ENCODE data around the gene TMEM59L. TPM values are rescaled to one million over a fixed set of nuclear protein-coding genes. Genes with fewer than 3 reads are reported as not detected.
A peak's percentile ranks its signal among the peaks of the same experiment; 100 is the strongest.

TMEM59L gene
- total and polyA plus RNA-seq, 8 donors: 0.56 to 8.9 (median 1.2) TPM

GRCh38 chr19:18603958-18604819 is 8.5 kb upstream of the TMEM59L start:
- TF ChIP-seq CTCF (IDR thresholded peaks at IDR 0.05): no peak
- H3K4me3 ChIP-seq: no peak overlapping the region
- peak in 1 of 6 donors; percentile 37 for DNase-seq
- H3K9me3 ChIP-seq: no peaks in the 10 kb centered on the region
- WGBS, 2 donors: 17 to 19% methylated on average over 22 to 26 of the region's 26 CpGs
- no peaks in the 10 kb centered on the region for H3K36me3 ChIP-seq
- H3K4me1 ChIP-seq: peaks cover 0 to 5% (median 0%) of the 10 kb centered on the region in 3 donors
- H3K27me3 ChIP-seq: peaks cover 0 to 18% (median 5%) of the 10 kb centered on the region in 4 donors
- no peak overlapping the region for H3K27ac ChIP-seq
- no peak for ATAC-seq
- no peak for FAIRE-seq
- intact Hi-C loops (cut with DNase I): no loop called here

- ATAC-seq (no peak), FAIRE-seq (no peak)
- peaks cover 0 to 24% (median 5%) of the 10 kb centered on the region in 4 donors for H3K27me3 ChIP-seq
Measured at GRCh38 chr19:18604820-18605159, 7.9 kb upstream of the TMEM59L start.

GRCh38 chr19:18605196-18605545 is 7.5 kb upstream of the TMEM59L start:
- no peak for FAIRE-seq
- Histone ChIP-seq H3K27me3 (peaks cover 0 to 28% (median 5%) of the 10 kb centered on the region in 4 donors), H3K4me1 (peaks cover 0 to 5% (median 0%) of the 10 kb centered on the region in 3 donors), H3K9me3 (no peaks in the 10 kb centered on the region), H3K27ac (no peak overlapping the region), H3K4me3 (no peak overlapping the region), H3K36me3 (no peaks in the 10 kb centered on the region)
- no peak for ATAC-seq
- DNase-seq: no peak
- intact Hi-C loops (cut with DNase I): no loop called here
- TF ChIP-seq CTCF (IDR thresholded peaks at IDR 0.05): no peak
- 9 to 12% methylated on average over 17 of the region's 17 CpGs for WGBS, 2 donors

More at GRCh38 chr19:18604820-18605159, 7.9 kb upstream of the TMEM59L start:
- Histone ChIP-seq H3K27ac (no peak overlapping the region), H3K4me3 (no peak overlapping the region), H3K36me3 (no peaks in the 10 kb centered on the region), H3K9me3 (no peaks in the 10 kb centered on the region), H3K4me1 (peaks cover 0 to 5% (median 0%) of the 10 kb centered on the region in 3 donors)
- DNase-seq: no peak
- 16 to 17% methylated on average over 10 of the region's 10 CpGs for WGBS, 2 donors
- TF ChIP-seq CTCF (IDR thresholded peaks at IDR 0.05): no peak
- intact Hi-C loops (cut with DNase I): no loop called here

GRCh38 chr19:18605546-18606280 is 7.0 kb upstream of the TMEM59L start:
- peaks cover 0 to 5% (median 0%) of the 10 kb centered on the region in 3 donors for H3K4me1 ChIP-seq
- peak overlapping the region in 2 of 4 donors; percentile 5 to 16 for H3K4me3 ChIP-seq
- TF ChIP-seq CTCF (IDR thresholded peaks at IDR 0.05): no peak
- H3K27ac ChIP-seq: no peak overlapping the region
- WGBS, 2 donors: 3 to 4% methylated on average over 51 to 65 of the region's 65 CpGs
- DNase-seq (no peak), ATAC-seq (no peak), FAIRE-seq (no peak)
- H3K27me3 ChIP-seq: peaks cover 0 to 29% (median 6%) of the 10 kb centered on the region in 4 donors
- H3K36me3 ChIP-seq: no peaks in the 10 kb centered on the region
- H3K9me3 ChIP-seq: no peaks in the 10 kb centered on the region
- intact Hi-C loops (cut with DNase I): no loop called here

All from pancreas (tissue), 10 donors.